ENCODE results near the gene SMCHD1. TPM values are rescaled to one million over a fixed set of nuclear protein-coding genes. Genes with fewer than 3 reads are reported as not detected.

The SMCHD1 gene
- total RNA-seq, result 100 to 1,000 TPM in 2 of 4 donors, 10 to 100 TPM in 2; 56.4 to 153 (median 87.3) TPM

DNA sequence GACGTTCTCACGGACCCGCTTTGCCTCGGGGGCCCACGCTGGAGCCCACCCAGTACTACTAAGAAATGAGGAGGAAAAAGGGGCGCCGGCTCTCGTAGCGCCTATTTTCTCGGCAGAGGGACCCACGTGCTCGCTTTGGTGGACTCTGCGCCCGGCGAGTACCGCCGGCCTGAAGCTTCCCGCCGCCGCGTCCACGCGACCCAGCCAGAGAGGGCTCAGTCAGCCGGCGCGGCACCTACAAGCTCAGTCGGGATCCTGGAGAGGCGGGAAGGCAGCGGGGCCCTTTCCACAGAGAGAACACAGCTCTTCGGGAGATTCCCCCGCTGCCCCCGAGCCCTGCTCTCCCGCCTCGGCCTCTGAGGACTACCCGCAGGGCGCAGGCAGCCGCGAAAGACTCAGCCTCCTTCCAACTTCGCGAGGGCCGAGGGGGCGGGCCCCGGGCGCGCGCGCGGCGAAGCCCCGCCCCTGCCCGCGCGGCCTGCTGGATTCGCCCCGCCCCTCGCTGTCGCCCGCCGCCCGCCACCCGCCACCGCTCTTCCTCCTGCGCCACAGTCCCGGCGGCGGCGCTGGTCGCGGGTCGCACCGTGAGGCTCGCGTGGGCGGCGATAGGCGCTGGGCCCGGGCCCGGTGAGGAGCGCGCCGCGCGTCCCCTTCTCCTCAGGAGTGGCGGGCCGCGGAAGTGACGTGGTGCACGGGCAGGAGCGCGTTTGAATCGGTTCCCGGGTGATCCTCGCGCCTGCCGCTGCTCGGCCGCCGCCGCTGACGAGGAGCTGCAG lies at the start of gene SMCHD1:
TSS of gene SMCHD1 (plus strand) at position 549 of the 776 bp plus-strand sequence. CDS start 350 bp downstream, outside the sequence.
- DNase-seq (ENCODE audit: low spot score) (peak; percentile 69), ATAC-seq (ENCODE audit: low FRiP score) (peak; percentile 88)
- TF ChIP-seq, protein P1, sequence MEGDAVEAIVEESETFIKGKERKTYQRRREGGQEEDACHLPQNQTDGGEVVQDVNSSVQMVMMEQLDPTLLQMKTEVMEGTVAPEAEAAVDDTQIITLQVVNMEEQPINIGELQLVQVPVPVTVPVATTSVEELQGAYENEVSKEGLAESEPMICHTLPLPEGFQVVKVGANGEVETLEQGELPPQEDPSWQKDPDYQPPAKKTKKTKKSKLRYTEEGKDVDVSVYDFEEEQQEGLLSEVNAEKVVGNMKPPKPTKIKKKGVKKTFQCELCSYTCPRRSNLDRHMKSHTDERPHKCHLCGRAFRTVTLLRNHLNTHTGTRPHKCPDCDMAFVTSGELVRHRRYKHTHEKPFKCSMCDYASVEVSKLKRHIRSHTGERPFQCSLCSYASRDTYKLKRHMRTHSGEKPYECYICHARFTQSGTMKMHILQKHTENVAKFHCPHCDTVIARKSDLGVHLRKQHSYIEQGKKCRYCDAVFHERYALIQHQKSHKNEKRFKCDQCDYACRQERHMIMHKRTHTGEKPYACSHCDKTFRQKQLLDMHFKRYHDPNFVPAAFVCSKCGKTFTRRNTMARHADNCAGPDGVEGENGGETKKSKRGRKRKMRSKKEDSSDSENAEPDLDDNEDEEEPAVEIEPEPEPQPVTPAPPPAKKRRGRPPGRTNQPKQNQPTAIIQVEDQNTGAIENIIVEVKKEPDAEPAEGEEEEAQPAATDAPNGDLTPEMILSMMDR (IDR thresholded peaks at IDR 0.05), result no peak

DNA sequence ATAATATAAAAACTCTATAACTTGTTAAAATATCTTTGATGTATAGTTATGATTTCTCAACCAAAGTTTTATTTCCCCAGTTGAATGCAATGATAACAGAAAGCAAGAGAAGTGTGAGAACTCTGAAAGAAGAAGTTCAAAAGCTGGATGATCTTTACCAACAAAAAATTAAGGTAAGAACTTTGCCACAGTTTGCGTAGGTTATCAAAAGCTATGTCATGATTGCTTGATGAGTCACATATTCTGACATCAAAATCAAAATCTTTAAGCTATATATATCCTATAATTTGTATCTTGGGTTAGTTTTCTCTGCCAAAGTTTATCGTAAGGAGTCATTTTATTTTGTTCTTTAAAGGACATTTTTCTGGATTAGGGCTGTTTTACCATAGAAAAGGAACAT lies 49.2 kb upstream of the SMCHD1 start:
- TF ChIP-seq, protein P1 (IDR thresholded peaks at IDR 0.05), result no peak
- ATAC-seq (ENCODE audit: low FRiP score), result no peak
- no peak for DNase-seq (ENCODE audit: low spot score)

DNA sequence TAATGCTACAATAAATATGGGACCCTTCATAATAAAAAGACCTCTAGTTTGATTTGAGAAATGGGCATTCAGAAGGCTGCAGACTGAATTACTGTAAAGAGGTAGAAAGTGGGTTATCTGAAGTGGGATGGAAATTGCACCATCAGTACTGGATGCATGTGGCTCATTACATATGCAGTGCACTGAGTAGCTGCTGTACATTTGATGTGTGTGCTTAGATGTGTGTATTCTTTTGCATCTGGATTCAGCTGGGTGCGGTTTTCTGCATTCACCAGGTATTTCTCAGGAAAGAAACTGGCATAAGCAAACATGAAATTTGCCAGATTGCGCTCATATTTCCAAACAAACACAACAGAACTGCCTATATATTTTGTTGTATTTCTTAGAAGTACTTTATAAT lies 45.9 kb upstream of the SMCHD1 start:
- no peak for DNase-seq (ENCODE audit: low spot score)
- no peak for ATAC-seq (ENCODE audit: low FRiP score)
- TF ChIP-seq, protein P1 (IDR thresholded peaks at IDR 0.05), result no peak

DNA sequence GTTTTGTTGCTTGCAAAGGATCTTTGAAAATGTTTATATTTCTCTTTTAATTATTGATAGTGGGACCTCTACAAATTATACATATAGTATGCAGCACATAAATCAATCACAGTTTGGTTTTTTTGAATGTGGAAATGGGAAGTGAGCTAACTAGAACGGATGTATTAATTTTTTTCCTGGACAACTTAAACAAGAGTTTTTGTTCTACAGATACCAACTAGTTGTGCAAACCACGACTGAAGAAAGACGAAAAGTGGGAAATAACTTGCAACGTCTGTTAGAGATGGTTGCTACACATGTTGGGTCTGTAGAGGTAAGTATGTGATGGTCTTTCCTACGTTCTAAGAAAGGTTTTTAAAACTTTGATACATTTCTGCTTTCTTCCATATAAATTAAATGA lies 45.0 kb upstream of the SMCHD1 start:
- DNase-seq (ENCODE audit: low spot score), result no peak
- TF ChIP-seq, protein P1 (IDR thresholded peaks at IDR 0.05), result no peak
- ATAC-seq (ENCODE audit: low FRiP score), result no peak

DNA sequence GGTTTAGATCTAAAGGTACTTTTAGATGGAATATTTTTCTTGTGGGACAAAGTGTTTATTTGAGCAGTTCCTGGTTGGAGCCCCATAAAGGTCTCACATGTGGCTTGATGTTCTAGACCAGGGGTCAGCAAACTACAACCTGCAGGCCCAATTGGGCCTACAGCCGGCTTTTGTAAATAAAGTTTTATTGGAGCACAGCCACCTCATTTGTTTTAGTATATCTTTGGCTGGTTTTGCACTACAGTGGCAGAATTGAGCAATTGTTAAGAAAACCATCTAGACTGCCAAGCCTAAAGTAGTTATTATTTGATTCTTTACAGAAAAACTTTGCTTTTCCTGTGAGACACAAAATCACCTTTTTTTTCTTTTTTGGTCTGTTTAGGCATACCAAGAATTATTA lies 42.5 kb upstream of the SMCHD1 start:
- ATAC-seq (ENCODE audit: low FRiP score), result no peak
- TF ChIP-seq, protein P1 (IDR thresholded peaks at IDR 0.05), result no peak
- DNase-seq (ENCODE audit: low spot score), result no peak

DNA sequence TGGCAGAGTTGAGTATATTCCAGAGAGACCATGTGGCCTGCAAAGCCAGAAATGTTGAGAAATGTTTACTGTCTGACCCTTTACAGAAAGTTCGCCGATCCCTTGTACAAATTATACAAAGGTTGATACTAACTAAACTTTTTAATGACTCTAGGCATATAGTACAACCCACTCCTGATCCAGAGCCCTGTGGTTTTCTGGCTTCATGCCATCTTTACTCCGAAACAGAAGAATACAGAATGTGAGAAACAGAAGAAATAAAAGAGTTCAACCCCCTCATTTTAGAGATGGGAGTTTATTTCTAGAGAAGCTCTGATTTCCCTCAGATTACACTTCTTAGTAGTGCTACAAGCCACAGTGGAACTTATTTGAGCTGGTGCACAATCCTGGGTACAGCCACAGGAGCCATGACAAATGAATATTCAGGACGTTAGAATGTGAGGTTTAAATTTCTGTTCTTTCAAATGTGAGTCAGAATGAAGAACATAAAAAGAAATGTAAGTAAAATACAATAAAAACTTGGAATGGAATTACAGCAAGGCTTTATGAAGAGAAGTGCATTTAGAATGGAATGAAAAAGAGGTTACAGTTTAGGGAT lies 38.0 kb upstream of the SMCHD1 start:
- ATAC-seq (ENCODE audit: low FRiP score) (no peak), DNase-seq (ENCODE audit: low spot score) (no peak)
- TF ChIP-seq, protein P1 (IDR thresholded peaks at IDR 0.05), result no peak

DNA sequence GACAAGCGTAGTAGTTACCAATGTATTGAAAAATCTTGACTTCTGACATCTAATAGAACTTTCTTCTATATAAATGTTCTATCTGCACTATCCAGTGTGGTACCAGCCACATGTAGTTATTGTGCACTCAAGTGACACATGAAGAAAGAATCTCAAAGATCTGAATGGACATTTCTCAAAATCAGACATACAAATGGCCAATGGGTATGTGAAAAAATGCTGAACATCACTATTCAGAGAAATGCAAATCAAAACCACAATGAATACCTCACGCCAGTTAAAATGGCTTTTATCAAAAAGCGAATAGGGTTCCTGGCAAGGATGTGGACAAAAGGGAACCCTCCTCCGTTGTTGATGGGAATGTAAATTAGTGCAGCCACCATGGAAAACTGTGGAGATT lies 37.5 kb upstream of the SMCHD1 start:
- TF ChIP-seq, protein P1 (IDR thresholded peaks at IDR 0.05), result no peak
- DNase-seq (ENCODE audit: low spot score) (no peak), ATAC-seq (ENCODE audit: low FRiP score) (no peak)

Measured in omental fat pad (tissue), 4 donors.